HG02870 (cell line): ENCODE data around the gene DLG5.

Source experiments
- ATAC-seq: cut with Tn5 transposase; IDR thresholded peaks from one replicate; pipeline ENCODE4 v1.9.1; 2021; ENCODE audit warnings: mild to moderate bottlenecking, moderate library complexity; ENCODE audit not compliant: unreplicated experiment

Gene DLG5

DNA sequence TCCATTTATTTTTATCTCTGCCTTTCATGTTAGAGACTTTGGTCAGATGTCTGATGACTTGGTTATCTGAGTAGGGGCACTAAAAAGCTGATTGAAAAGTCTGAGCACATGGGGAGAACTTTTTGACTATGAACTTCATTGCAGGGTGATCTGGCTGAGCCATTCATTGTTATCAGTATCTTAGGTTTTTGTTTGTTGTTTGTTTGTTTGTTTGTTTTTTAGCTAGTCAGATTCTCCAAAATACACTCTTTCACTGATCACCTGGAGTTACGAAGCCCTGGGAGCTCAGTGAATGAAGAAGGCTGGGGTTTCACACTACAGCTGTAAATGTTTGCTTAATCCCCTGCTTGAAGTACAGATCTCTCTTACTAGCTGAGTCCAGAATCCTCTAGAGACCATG is 28.6 kb upstream of the DLG5 start:
- ATAC-seq, result no peak

DNA sequence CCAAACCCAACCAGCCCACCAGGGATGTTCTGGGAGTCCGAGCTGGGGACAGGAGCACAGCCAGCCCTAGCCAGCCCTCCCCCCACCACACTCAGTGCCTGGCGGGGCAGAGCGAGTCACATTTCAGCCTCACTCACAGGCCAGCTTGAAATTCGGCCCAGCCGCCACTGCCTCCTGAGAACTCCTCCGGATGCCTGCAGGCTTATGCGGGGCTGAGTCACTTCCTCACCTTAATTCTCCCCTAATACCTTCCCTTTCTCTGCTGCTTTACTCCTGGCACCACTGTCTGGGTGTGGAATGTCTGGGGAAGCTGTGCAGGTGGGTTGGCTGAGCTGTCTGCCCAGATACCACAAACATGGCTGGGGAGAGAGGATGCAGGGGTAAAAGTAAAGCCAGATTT is 22.6 kb upstream of the DLG5 start:
- ATAC-seq, result no peak

DNA sequence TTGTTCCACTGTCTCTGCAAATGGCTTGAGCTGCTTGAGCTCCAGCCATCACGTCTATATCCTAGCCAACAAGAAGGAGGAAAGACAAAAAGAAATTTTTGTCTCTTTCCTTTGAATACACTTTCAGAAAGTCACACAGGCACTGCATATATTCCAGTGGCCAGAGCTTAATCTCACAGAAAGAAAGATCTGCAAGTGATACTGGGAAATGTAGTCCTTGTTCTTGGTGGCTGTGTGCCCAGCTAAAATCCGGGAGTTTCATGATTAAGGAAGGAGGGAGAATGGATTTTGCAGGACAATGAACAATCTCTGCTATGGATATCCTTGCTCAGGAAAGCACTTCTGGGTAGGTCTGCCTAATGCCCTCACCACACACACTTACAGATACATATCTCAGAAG is 19.5 kb upstream of the DLG5 start:
- ATAC-seq, result no peak

DNA sequence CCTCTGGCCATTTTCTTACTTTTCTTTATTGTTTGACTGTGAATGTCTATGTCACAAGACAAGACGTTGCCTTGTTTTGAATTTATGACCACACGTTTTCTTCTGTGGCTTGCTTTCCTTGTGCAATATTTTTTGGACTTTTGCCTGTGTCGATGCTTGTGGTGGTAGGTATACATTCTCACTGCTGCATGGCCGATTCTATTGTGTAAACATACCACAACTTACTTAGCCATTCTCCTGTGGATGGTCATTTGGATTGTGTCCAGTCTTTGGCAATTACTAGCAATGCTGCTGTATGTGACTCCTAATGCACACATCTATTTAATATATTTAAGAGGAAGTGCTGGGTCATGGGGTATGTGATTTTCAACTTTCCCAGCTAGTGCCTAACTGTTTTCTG is 18.0 kb upstream of the DLG5 start:
- ATAC-seq, result no peak

DNA sequence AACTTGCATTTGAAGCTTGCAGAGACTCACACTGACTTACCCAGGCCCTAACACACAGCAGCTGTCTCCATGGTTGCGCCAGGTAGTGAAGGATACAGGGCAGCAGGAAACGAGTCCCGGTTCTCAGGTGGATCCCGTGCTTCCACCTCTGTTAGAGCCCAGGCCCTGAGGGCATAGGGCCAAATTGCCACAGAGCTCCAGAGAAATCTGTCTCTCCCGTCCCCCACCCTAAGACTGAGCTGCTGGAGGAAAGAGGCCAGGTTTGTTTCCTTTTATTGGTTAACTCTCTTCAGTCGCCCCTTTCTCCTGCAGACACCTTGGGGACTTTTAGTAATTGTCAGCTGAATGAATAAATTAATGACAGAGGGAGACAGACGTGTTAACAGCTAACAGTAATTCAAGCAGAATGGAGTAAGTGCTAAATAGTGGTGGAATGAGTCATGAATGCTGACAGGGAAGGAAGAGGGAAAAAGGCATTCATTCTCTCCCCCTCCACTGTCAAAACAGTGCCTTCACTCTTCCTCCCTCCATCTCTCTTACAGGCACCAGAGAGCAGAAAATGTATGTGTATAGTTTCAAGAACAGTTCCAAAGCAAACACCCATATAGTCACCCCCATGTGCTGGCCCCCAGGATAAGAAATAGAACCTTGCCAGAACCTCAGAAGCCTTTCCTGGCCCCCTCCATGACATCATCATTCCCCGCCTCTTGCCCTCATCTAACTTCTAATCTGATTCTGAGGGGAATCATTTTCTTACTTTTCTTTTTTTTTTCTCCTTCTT is 16.8 kb upstream of the DLG5 start:
- ATAC-seq, result no peak

DNA sequence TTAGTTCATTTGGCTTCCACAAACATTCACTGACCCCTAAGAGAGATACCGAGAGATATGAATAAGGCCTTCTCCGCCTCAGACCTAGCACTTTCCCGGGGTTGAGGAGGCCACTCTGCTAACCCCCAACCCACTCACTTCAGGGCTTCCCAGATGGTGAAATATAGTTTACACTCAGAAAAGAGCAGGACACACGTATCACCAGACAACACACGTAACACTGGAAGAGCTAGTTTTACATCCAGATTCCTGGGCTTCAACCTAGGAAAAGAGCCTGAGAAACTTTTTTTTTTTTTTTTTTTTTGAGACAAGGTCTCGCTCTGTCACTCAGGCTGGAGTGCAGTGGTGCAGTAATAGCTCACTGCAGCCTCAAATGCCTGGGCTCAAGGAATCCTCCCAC is 15.2 kb upstream of the DLG5 start:
- ATAC-seq, result no peak

DNA sequence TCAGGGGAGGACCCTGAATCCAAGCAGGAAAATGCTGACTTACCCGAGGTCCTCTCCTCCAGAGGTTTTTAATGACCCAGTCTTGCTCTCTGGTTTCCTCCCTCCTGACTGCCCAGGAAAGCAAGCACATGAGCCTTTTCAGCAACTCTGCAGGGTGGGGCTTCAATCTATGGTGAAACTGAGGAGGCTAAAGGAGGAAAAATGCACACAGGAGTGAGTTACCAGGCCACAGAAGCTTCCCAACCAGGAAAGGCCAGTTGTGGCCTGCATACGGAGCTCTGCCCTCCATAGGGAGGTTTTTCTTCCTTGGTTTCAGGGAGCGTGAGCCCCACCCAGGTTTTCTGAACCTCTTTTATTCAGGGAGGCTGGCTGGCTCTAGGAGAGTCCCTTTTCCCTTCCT is 14.1 kb upstream of the DLG5 start:
- ATAC-seq, result no peak

DNA sequence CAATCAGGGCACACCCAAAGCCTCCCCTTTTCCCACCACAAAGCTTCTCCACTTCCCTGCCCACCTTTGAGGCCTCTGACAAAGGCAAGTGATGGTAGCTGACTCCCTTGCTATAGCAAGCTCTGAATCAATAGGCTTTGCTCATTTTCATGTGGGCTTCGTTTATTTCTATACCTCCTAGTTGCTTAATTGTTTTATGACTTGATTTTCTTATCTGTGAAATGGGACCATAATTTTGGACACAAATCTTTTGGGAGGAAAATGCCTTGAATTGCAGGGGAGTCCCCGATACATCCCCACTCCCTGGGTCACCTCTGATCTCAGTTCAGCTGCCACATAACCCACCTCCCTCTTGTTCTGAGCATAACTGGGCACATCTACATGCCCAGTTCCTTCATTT is 13.7 kb upstream of the DLG5 start:
- ATAC-seq, result no peak

DNA sequence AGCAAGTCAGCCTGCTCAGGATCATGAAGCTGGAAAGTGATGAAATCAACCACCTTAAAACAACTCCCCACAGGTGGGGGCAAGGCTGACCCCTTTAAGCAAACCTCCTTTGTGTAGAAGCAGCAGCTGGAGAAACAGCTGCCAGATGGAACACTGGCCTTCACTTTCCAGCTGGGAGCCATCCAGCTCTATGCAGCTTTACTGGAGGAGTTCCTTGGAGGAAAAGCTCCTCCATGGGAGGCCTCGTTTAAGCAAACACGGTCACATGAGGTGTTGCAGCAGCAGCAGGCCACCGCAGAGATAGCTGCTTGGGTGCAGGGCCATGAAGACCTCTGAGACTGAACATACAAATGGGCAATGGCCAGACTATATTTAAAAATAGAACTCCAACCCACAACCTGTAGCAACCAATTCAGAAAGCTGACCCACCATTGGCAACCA is 13.0 kb upstream of the DLG5 start:
- ATAC-seq, result no peak

DNA sequence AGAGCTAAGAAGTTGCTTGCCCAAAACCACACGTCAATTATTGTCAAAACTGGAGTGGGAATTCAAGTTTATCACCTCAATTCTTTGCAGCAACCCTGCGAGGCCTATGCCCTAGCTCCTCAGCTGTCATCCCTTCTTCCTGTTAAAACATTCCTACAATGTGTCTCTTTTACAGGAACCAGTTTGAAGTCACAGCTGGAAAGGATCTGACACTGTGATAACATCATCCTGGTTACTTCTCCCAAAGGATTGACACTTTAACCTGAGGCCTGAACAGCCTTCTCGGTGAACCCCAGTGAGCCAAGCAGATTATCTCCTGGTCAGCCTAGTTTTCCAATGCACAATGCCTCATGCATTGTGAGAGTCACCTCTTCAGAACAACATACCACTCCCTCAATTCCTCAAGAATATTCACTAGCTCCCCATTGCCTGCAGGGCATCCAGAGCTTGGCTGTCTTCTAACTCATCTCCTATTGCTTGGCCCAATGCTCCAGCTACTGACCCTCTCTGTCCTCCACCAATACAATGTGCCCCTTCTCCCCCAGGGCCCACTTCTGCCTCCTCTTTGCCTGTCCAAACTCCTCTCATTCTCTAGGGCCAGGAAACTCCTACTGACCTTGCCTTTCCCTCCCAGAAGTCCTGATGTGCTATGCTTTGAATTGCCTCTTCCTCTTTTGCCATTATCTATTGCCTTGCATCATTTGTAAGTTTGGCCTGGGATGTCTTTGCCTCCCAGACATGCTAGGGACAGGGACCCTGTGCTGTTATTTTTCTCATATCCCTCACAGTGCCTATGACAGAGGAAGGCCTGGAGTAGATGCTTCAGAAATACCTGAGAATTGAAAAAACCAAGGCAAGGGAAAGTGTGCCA is 10.4 kb upstream of the DLG5 start:
- no peak for ATAC-seq

DNA sequence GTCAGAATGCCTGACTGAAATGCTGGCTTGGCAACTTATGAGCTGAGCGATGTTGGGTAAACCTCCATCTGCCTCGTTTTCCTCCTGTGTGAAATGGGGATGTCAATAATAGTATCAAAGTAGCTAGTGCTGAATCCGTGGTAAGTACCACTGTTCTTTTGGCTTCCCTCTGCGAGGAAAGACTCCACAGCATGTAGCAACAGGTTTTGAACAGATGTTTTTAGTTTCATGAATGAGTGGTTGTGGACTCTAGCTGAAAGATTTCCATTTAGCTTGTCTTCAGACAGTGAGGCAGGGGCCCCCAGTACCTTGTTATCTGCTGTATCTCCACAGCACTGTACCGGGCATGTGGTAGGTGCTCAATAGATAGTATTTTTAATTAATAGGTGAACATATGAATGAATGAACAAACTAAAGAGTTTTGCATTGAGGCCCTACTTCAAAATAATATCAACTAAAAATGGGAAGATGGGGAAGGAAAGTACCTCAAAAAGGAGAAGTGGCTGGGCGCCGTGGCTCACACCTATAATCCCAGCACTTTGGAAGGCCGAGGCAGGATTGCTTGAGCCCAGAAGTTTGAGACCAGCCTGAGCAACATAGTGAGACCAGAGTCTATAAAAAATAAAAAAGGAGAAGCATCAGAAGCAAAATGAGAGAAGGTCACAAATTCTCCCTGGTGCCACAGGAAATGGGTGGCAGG is 5.6 kb upstream of the DLG5 start:
- no peak for ATAC-seq

DNA sequence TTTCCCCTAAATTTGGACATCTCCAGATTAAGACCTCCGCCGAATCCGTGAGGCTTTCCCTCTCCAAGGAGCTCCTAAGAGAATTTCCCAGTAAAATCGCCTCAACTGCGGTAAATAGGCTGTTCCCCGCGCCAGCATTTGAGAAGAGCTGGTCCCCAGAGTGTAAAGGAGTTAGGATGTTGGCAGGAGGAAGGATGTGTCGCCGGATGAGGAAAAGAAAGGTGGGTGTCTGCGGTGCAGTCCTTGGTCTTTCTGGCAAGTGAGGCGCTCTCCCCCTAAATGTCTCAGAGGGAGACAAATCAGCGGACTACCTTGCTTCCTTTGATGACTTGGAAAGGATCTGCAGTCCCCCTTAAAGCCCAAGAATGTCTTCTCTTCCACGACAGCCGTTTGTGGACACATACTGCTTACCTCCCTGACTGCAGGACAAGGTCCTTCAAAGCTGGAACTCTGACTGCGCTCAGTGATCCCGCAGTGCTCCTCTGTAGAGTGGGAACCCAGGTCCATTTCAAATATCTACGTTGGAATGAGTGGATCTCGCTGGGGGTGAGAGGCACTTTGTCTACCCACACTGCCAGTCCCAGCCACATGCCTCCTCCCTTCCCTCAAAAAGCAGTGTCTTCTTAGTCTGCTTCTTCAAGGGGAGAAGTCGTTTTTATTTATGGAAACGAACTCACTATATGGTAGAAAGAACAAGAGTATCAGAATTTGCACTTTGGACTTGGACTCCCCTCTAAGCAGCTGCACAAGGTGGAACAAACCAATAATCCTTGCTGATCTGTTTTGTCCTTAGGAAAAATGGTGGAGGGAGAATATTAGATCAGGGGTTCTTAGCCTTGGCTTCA is 1.1 kb upstream of the DLG5 start:
- ATAC-seq, result no peak

DNA sequence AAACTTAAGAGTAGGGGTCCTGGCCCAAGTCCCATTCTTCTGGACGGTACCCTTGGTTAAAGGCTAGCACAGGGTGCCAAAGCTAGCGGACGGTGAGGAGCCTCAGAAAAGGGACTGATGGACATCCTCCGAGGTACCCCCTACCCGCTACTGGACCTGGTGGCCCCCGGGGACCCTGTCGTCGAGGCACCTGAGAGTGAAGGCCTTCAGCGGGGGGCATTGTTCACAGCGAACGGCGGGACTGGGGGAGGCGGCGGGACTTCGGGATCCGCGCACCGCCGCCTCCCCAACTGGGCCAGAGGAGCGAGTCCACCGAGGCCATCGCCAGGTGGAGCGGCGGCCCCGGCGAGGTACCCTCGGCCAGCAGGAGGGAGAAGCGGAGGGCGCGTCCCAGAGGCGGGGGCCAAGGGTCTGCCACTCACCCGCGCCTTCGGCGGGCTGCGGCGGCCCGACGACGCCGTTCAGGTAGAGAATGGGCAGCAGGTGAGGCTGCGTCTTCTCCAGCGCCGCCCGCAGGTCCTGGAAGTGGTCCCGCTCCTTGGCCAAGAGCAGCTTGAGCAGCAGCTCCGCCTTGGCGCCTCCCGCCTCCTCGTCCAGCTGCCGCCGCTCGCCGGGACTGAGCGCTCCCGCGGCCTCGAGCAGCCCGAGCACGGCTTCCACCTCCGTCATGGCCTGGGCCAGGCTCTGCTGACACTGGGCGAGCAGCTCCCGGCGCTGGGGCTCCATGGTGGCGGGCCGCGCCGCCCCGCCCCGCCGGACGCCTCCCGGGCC is 575 bp downstream of the DLG5 start:
- peak; percentile 38 for ATAC-seq

DNA sequence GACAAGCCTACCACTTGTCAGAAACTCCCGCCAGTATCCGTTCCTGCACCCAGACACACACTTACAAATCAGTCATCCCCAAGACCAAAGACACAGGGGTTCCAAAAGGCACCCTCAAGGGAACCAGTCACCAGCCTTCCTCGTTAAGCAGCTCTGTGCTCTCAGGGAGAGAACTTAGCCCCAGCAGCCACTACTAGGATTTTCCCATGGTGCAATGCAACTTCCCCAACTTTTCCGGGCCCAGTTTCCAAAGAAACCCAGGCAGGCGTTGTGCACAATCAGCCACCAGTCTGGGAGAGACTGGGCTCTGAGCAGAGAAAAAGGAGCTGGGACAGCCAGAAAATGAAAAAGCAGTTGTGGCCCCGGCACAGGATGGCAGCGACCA is 1.2 kb downstream of the DLG5 start:
- ATAC-seq, result no peak

DNA sequence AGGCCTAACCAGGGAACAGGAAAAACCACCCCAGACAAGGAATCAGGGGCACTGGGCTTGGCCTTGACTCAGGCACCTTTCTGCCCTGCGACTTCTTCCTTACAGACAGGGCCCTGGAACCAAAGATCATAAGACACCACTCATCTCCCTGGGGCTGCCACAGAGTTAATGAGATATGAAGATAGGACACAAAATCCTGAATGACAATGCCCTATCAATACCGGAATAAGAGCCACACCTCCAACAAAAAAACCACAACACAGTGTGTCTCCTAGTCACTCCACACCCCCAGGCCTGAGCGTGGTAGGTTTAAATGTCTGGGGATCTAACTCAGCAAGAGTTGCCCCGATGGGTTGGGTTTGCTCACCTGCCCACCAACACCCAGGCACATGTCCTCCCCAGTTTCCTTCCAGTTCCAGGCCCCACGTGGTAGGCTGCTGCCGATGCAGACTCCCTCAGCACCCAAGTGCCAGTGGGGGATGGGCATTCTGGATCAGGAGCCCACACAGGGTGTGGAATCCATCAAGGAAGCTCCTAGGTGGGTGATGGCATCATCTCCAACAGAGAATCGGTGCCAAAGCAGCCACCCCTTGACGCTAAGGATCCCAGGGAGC is 3.9 kb downstream of the DLG5 start:
- ATAC-seq, result no peak

DNA sequence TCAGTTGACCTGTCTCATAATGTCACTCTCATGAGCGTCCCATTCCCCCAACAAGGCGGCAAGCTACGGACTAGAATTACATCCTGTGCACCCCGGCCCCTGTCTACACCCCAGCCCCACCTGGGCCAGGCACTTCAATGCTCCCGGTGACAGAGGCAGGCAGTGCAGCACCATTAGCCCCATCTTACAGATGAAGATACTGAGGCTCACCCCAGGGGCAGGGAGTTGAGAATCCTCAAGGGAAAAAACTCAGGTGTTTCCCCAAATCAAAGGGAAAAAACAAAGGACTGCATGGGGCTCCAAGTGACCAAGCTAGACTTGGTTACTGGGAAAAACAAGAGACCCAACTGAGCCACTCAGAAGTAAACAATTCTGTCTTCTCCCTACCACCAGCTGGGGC is 4.5 kb downstream of the DLG5 start:
- ATAC-seq, result no peak

DNA sequence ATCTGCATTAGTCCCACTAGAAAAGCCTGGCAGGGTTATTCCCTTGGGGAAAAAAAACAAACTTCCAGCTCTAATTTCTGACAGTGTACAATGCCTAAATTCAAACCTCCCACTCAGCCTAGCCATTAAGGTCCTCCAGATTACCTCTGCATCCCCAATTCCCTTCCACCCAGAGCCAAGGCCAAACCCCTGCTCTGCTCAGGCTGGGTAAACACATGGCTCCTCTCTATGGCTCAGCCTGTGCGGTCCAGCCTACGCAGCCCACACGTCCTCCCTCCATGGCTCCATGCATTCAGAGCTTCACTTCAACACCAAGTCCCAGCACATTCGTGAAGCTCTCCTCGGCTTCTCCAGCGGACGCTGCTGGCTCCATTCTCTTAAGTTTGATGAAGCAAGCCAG is 5.2 kb downstream of the DLG5 start:
- ATAC-seq, result no peak

DNA sequence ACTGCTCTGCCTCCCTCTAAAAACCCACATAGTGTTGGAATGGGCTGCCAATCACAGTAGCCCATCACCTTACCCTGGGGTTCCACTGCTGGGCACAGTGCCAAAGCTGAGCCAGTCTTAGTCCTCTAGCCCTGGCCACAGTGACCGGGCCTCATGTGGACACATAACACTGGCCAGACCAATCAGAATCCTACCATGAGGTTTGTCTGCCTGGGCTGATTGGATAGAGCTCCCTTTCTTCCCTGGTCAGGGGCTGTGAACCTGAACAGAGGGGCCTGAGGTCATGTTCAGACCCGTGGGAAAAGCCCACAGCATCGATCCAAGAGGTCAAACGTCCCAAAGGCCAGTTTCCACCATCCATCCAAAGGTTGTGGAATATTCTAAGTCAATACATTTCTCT is 6.1 kb downstream of the DLG5 start:
- no peak for ATAC-seq

DNA sequence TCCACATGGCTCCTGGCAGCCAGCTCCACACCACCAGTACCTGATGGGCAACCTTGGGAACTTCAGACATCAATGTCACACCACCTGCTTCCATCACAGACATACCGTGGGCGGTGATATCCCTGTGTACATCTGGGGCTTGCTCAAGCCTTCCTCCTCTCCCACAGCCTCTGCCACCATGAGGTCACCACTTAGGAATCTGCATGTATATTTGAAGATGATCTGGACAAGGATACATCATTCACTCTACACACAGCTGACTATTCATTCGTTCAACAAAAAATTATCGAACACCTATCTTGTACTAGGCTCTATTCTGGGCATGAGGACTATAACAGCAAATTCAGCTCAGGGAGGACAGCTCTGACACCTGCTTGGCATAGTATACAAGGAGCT is 6.8 kb downstream of the DLG5 start:
- no peak for ATAC-seq
